ENCODE data around the gene CYP26B1.

The CYP26B1 gene

DNA sequence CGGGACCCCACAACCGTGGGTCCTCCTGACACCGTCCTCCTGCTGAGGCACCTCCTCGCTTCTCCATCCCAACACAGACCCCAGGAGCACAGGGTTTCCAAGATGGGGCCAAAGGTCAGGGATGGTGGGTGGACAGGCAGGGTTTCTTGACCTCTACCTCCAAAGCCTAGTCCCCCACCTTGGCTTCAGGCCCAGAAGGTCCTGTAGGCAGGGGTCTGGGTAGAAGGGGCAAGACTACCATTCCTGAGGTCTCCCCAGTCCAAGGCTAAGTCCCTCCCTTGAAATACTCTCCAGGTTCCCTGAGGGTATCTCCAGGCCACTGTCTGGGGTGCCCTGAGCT lies 7.1 kb downstream of the CYP26B1 start:
- no peak for DNase-seq

DNA sequence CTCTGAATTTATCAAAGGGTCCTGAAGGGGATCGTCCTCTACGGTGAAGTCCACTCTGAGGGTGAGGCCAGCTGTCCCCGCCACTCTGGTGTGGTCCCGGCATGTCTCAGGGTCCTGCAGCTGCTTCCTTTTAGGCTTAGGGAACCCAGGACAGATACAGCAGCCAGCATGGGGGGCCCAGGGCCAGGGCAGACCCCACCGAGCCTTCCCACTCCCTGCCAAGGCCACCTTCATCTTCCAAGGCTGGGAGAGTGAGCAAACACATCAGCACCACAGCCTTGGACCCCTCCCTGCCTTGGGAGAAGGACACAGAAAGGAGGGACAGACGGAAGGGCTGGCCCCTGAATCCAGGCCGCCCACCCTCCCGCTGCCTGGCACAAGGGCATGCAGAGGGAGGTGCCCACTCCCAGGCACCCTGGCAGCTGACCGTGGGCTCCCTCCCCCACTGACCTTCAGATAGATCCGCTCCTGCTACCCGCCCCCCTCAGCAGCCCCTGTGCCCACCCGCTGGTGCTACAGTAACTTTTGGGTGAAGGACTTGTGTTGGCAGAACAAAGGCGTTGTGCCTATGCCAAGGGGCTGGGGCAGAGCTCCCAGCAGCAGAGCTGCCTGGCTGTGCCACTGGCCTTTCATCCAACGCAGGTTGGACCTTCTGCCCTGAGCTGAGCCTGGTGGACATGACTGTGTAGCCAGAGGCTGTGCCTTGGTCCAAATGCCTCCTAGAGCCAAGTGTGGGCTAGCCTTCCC lies 7.6 kb downstream of the CYP26B1 start:
- DNase-seq = no peak

- no peak for DNase-seq
These were observed 8.2 kb downstream of the CYP26B1 start for GRCh38 chr2:72139471-72139873.

DNA sequence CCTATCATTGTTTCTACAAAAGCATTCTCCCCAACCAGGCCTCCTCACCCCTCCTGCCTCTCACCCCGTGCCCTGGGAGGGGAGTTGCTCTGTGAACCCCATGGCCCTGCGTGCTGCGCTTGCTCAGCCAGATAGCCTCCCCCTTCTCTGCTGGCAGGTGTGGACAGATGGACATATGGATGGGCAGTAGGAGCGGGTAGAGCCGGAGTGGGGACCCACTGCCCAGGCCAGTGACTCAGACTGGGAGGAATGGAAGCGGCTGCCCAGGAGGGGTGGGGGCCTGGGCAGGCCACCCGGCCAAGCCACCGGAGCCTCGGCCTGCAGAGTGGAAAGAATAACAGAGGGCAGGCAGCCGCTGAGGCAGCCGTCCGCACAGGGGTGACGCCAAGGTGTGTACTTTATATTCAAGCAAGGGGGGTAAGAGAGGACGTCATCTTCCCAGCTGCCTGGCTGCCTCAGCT lies 8.7 kb downstream of the CYP26B1 start:
- no peak for DNase-seq

DNA sequence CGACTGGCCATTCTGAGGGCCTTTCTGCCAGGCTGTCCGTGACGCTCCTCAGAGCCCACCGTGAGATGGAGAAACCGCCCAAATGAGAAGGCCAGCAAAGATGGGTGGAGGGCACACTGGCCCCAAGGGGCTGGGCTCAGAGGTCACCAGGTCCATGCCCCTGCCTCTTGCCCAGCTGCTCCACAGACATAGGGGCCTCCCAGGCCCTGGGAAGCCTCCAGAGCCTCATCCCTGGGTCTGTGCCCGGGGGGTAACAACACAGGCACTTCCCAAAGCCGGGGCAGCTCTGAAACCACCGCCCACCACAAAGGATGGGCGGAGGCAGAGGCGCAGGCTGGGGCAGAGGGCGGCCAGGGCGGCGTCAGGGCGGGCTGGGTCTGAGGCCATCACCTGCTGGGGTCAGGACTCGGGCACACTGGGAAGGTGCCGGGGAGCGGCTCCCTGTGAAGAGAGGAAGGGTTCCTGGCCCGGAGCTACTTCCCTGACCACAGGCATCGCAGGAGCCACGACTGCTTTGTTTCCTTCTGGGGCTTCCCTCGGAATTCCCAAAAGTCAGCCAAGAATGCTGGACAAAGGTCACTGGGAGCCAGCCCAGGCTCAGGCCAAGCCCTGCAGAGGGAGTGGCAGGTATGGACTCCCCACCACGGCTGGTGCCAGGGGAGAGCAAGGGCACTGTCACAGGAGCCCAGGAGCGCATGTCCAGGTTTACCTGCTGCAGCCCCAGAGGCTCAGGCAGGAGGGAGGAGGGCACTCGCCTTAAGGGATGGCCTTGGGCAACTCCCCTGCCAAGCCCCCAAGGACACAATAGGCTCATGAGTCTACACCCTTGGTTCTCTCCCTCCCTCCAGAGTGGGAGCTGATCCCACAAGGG lies 9.4 kb downstream of the CYP26B1 start:
- DNase-seq = no peak

DNA sequence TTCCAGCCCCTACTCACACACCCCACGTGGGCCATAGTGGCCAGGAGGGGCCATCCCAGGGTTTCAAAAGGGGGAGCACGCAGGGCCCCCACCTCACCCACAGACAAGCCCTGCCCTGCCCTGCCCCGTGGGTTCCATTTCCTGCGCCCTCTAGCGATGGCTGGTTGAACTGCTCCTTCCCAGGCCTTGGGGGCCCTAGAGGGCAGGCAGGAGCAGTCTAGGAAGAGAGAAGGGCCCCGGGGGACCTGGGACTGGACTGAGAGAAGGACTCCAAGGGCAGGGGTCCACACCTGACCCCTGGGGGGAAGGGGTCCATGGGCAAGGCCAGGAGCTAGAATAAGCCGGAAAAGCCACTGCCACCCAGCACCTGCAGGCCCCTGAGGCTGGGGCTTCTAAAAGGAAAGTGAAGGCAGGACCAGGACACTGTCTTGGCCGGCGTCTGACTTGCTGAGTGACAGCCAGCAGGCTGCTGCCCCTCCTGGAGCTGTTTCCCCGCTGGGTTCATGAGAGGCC lies 10.1 kb downstream of the CYP26B1 start:
- peak; percentile 37 for DNase-seq

DNA sequence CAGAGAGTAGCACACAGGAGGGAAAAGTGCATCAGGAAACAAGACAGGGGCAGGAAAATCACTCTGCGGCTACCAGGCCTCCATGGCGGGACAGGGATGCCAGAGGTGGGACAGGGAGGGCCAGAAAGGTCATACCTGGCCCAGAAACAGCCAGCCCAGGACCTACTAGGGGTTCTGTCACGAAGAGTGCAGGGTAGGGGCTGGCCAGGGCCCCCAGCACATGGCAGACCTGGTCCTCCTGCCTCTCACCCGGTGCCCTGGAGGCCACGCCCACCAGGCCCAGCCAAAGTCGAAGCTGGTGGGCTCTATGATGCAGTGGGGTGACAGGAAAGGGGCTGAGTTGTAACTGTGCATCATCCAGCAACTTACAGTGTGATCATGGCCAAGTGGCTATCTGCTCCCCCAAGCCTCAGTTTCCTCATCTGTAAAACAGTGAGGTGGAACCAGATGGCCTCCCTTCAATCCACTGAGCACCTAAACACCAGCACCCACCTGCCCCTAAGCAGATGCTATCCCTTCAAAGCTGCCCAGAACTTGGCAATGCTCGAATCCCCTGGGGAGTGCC lies 10.6 kb downstream of the CYP26B1 start:
- DNase-seq = no peak

GRCh38 chr2:72136331-72136730 lies 11.3 kb downstream of the CYP26B1 start:
- no peak for DNase-seq

DNA sequence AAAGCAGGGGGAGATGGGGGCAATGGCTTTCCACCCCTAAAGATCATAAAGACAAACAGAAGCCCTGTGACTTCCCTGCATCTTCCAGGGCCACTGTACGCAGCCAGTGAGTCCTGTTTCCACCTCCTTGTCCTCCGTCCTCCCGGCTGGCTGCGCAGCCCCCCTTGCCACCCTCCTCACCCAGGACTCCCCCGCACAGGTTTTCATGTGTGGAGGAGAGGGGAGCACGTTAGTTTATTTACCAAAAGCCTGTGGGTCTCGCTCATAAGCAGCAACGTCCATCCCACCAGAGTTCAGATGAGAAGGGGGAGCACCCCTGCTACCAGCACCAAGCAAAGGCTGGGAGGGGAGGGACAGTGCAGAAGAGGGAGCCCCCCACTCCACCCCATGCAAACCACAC lies 11.7 kb downstream of the CYP26B1 start:
- DNase-seq = no peak

GRCh38 chr2:72134997-72135800 lies 12.5 kb downstream of the CYP26B1 start:
- no peak for DNase-seq

DNA sequence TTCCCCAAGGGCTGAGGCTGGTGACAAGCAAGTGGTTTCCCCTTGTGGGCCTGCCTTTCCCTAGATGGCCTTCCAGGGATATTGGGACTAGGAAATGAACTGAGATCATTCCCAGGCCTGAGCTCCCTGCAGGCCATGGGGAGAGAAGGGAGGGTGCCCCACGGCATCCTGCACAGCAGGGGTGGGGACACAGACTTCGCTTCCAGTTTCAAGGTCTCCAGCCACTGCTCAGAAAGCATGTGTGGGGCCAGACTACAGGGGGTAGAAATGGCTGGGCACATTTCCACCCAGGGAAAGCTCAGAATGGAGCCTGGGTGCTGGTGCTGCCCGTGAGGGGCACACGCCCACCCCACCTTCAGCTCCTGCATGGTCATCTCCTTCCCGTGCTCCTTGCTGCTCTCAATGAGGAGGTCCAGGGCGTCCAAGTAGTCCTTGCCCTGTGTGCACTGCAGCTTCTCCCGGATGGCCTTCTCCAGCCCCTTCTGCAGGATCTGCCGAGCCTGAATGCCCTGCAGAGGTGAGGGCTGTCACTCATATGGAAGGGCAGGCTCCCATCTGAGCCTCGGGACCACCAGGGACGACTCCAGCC lies 13.2 kb downstream of the CYP26B1 start:
- DNase-seq = no peak

DNA sequence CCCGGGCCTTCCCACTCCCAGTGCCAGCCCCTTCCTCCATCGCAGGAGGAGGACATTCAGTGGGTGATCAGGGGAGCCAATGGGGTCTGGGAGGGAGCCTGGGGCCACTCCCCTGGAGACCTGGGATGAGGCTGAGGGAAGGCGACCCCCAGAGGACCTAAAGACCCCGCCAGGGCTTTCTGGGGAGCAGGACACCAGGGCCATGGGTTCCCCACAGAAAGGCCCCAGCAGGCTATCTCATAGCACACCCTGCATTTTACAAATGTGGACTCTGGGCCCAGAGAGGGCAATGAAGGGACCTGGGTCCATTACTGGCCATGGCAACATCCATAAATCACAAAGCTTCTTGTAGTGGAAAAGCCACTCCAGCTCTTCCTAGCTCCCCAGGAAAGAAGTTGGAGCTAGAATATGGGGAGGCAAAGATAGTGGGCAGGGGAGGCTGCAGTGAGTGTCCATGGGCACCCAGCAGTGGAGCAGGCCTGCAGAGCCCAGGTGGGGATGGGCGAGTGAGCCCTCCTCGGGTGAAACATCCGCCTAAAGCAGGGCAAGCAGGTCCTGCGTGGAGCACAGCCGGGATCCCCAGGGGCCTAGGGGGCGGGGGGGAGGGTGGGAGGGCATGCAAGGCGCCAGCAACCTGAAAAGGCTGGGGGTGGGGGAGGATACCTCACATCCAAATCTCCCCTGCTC lies 13.8 kb downstream of the CYP26B1 start:
- DNase-seq = no peak

DNA sequence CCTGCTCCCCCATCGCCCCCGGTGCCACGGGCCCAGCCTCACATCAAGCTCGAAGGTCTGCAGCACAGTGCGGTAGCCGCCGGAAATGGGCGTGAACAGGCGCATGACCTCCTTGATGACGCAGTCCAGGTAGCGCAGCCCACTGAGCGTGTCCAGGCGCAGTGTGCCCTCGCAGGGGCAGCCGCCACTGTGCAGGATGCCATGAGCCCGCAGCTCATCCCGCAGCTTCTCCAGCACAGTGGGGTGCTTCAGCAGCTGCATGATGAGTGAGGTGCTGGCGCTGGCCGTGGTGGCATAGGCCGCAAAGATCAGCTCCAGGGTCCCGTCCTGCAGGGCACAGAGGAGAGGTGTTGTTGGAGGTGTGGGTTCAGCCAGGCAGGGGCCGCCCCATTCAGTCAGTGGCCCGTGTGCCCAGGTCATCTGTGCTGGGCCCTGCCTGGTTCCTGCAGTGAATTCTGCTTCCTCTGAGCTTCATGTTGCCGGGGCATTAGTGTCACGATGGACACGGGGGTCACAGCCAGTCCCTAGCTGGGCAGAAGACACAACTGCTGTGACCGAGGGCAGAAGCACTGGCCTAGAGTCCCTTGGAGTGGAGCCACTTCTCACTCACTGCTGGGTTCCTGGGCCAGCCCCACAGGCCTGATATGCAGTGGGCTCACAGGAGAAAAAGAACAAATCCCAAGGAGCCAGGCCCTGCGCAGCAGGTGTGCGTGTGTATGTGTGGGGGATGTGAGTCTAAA lies 14.5 kb downstream of the CYP26B1 start:
- DNase-seq = no peak

GRCh38 chr2:72131916-72132841 lies 15.5 kb downstream of the CYP26B1 start:
- no peak for DNase-seq

GRCh38 chr2:72131371-72131891 lies 16.2 kb downstream of the CYP26B1 start:
- DNase-seq = no peak

DNA sequence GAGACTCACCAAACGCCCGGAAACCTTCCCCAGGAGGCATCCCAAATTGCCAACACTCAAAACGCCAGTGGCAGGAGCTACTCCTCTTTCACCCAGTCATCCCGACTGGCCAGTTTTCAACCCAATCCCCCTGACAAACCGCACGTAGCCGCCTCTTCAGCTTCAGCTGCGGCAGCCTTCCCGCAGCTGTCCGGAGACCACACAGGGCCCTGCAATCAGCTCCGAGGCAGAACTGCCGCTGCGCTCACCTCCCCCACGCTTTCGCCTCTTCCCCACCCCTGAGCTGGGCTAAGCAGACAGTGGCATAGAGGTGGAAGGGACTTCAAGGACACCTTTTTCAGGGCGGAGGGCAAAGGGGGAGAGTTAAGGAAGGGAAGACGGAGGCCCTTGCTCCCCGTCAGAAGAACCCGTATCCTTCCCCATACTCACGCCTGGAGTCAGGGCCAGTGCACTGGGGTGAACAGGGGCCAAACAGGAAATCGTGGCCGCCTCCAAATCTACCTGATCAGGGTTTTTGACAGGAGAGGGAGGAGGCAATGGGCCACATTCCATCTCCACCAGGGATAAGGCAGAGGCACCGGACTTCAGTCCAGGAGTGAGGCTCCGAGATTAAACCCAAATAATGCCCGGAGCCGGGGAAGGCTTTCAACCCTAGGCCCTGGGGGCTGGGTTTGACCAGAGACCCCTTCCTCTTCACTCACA lies 16.9 kb downstream of the CYP26B1 start:
- DNase-seq = no peak

DNA sequence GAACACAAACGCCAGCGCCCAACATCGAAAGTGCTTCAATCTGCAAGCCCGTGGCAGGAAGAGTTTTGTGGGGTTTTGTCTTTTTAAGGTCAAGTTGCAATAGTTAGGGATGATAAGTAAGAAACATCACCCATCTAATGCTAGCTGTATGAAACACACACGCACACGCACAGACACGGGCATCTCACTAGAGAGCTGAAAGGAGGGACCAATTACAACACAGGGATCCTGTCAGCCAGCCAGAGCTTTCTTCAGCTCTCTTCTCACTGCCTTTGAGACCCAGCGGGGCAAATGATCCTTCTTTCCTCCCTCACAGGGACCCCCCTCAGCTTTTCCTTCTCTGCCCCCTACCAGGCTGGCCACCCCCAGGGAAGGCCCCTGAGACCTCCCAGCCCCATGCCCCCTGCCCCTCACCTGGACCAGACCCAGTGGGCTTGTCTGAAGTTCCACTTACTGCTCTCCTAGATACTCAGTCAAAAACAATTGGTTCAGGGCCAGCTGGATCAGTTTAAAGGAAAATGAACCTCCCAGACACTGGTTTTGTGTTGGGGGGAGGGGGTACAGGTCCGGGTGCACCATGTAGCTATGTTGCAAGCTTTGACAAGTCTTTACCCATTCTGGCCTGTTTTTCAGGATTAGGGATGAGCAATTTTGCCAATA lies 17.9 kb downstream of the CYP26B1 start:
- no peak for DNase-seq

- DNase-seq = no peak
These were observed 18.8 kb downstream of the CYP26B1 start for GRCh38 chr2:72128843-72129227.

Measured in stimulated activated naive CD4-positive, alpha-beta T cell treated with Interleukin-2 at 50 U/mL for 16 hours (primary cell).